ENCODE measurements around the gene LENEP.

The LENEP gene

GRCh38 chr1:154960446-154961136 lies 32.8 kb upstream of the LENEP start:
- H2BK12ac ChIP-seq (ENCODE audit: low read length) = no peak overlapping the region
- peaks cover 16 to 23% of the 10 kb centered on the region in 2 donors for H3K4me1 ChIP-seq (ENCODE audit: control insufficient read depth in 2 of 2, insufficient read depth in 1 of 2, low read depth in 1 of 2, low read length in 2 of 2)
- H3K79me1 ChIP-seq (ENCODE audit: low read depth, low read length) = peaks cover 7% of the 10 kb centered on the region
- H3K14ac ChIP-seq (ENCODE audit: low read length) = no peak overlapping the region
- no peak for DNase-seq (ENCODE audit: low spot score)
- H2AFZ ChIP-seq (ENCODE audit: low read length) = no peak overlapping the region
- H3K4me2 ChIP-seq (ENCODE audit: insufficient read depth, low read length, poor library complexity, severe bottlenecking) = peak overlapping the region; percentile 50
- H4K8ac ChIP-seq (ENCODE audit: low read depth, low read length) = no peak overlapping the region
- H3K36me3 ChIP-seq (replicated peaks in 1 of 2; ENCODE audit: control insufficient read depth in 2 of 2, insufficient read depth in 2 of 2, low read length in 2 of 2) = peaks cover 27 to 65% of the 10 kb centered on the region in 2 donors
- no CpG with 5 or more reads among the region's 10 CpGs for WGBS, 2 donors (ENCODE audit: extremely low coverage in 2 of 2, insufficient read length in 2 of 2, insufficient replicate concordance in 1 of 2)
- H3K9ac ChIP-seq (ENCODE audit: low read depth, low read length, poor library complexity) = peak overlapping the region; percentile 39
- H3K27ac ChIP-seq (replicated peaks; ENCODE audit: low read length) = peak overlapping the region; percentile 13
- H3K23ac ChIP-seq (ENCODE audit: low read depth, low read length, poor library complexity) = no peak overlapping the region
- no peak overlapping the region for H4K91ac ChIP-seq (ENCODE audit: low read depth, low read length, poor library complexity)
- no peak overlapping the region for H3K4ac ChIP-seq (ENCODE audit: low read length)
- H3K18ac ChIP-seq (ENCODE audit: low read length) = no peak overlapping the region
- H3K9me3 ChIP-seq (replicated peaks in 1 of 2; ENCODE audit: control insufficient read depth in 2 of 2, insufficient read depth in 1 of 2, low read depth in 1 of 2, low read length in 2 of 2) = no peaks in the 10 kb centered on the region
- H3K4me3 ChIP-seq (ENCODE audit: low read length in 2 of 2) = peak overlapping the region; percentile 89 to 99
- H2BK15ac ChIP-seq (ENCODE audit: low read length) = no peak overlapping the region
- H3K27me3 ChIP-seq (ENCODE audit: control insufficient read depth in 3 of 3, insufficient read depth in 3 of 3, low read depth in 1 of 3, low read length in 3 of 3) = no peaks in the 10 kb centered on the region
- H2BK5ac ChIP-seq (ENCODE audit: low read length) = no peak overlapping the region
- no peak overlapping the region for H2AK5ac ChIP-seq (ENCODE audit: low read depth, low read length)
- H2BK120ac ChIP-seq (ENCODE audit: low read depth, low read length) = no peak overlapping the region

GRCh38 chr1:154961207-154962155 lies 31.9 kb upstream of the LENEP start, which contains the start of gene PYGO2:
TSS of gene PYGO2 (minus strand) at chr1:154961782. CDS start at chr1:154961576, 206 bp downstream.
- peak within 1 kb of the TSS; percentile 75 for H3K14ac ChIP-seq (ENCODE audit: low read length)
- no peak within 1 kb of the TSS for H2BK120ac ChIP-seq (ENCODE audit: low read depth, low read length)
- peak within 1 kb of the TSS; percentile 98 for H3K27ac ChIP-seq (replicated peaks; ENCODE audit: low read length)
- H3K9me3 ChIP-seq (replicated peaks in 1 of 2; ENCODE audit: control insufficient read depth in 2 of 2, insufficient read depth in 1 of 2, low read depth in 1 of 2, low read length in 2 of 2) = no peaks in the 10 kb centered on the region
- H3K18ac ChIP-seq (ENCODE audit: low read length) = peak within 1 kb of the TSS; percentile 100
- no peak within 1 kb of the TSS for H4K8ac ChIP-seq (ENCODE audit: low read depth, low read length)
- no peak within 1 kb of the TSS for H2BK12ac ChIP-seq (ENCODE audit: low read length)
- no peaks in the 10 kb centered on the region for H3K27me3 ChIP-seq (ENCODE audit: control insufficient read depth in 3 of 3, insufficient read depth in 3 of 3, low read depth in 1 of 3, low read length in 3 of 3)
- H2AK5ac ChIP-seq (ENCODE audit: low read depth, low read length) = no peak within 1 kb of the TSS
- peaks cover 7% of the 10 kb centered on the region for H3K79me1 ChIP-seq (ENCODE audit: low read depth, low read length)
- H2AFZ ChIP-seq (ENCODE audit: low read length) = peak within 1 kb of the TSS; percentile 95
- H2BK15ac ChIP-seq (ENCODE audit: low read length) = peak within 1 kb of the TSS; percentile 97
- peak within 1 kb of the TSS; percentile 89 to 99 for H3K4me3 ChIP-seq (ENCODE audit: low read length in 2 of 2)
- peak within 1 kb of the TSS; percentile 99 for H3K9ac ChIP-seq (ENCODE audit: low read depth, low read length, poor library complexity)
- peak within 1 kb of the TSS; percentile 60 for H3K4me2 ChIP-seq (ENCODE audit: insufficient read depth, low read length, poor library complexity, severe bottlenecking)
- DNase-seq (ENCODE audit: low spot score) = peak; percentile 79
- peaks cover 13 to 19% of the 10 kb centered on the region in 2 donors for H3K4me1 ChIP-seq (ENCODE audit: control insufficient read depth in 2 of 2, insufficient read depth in 1 of 2, low read depth in 1 of 2, low read length in 2 of 2)
- H4K91ac ChIP-seq (ENCODE audit: low read depth, low read length, poor library complexity) = no peak within 1 kb of the TSS
- peak within 1 kb of the TSS; percentile 94 for H2BK5ac ChIP-seq (ENCODE audit: low read length)
- H3K36me3 ChIP-seq (replicated peaks in 1 of 2; ENCODE audit: control insufficient read depth in 2 of 2, insufficient read depth in 2 of 2, low read length in 2 of 2) = peaks cover 33 to 74% of the 10 kb centered on the region in 2 donors
- peak within 1 kb of the TSS; percentile 39 for H3K4ac ChIP-seq (ENCODE audit: low read length)
- peak within 1 kb of the TSS; percentile 96 for H3K23ac ChIP-seq (ENCODE audit: low read depth, low read length, poor library complexity)
- no CpG with 5 or more reads among the region's 93 CpGs for WGBS, 2 donors (ENCODE audit: extremely low coverage in 2 of 2, insufficient read length in 2 of 2, insufficient replicate concordance in 1 of 2)

- peak overlapping the region; percentile 94 for H2BK5ac ChIP-seq (ENCODE audit: low read length)
- no peak overlapping the region for H4K91ac ChIP-seq (ENCODE audit: low read depth, low read length, poor library complexity)
- H3K4ac ChIP-seq (ENCODE audit: low read length) = no peak overlapping the region
- H2BK15ac ChIP-seq (ENCODE audit: low read length) = peak overlapping the region; percentile 97
- peak overlapping the region; percentile 100 for H3K18ac ChIP-seq (ENCODE audit: low read length)
- peak overlapping the region; percentile 60 for H3K4me2 ChIP-seq (ENCODE audit: insufficient read depth, low read length, poor library complexity, severe bottlenecking)
- no peak overlapping the region for H4K8ac ChIP-seq (ENCODE audit: low read depth, low read length)
- peaks cover 34 to 82% of the 10 kb centered on the region in 2 donors for H3K36me3 ChIP-seq (replicated peaks in 1 of 2; ENCODE audit: control insufficient read depth in 2 of 2, insufficient read depth in 2 of 2, low read length in 2 of 2)
- peak overlapping the region; percentile 98 for H3K27ac ChIP-seq (replicated peaks; ENCODE audit: low read length)
- no peak overlapping the region for H2BK120ac ChIP-seq (ENCODE audit: low read depth, low read length)
- no peaks in the 10 kb centered on the region for H3K27me3 ChIP-seq (ENCODE audit: control insufficient read depth in 3 of 3, insufficient read depth in 3 of 3, low read depth in 1 of 3, low read length in 3 of 3)
- H3K9me3 ChIP-seq (replicated peaks in 1 of 2; ENCODE audit: control insufficient read depth in 2 of 2, insufficient read depth in 1 of 2, low read depth in 1 of 2, low read length in 2 of 2) = no peaks in the 10 kb centered on the region
- DNase-seq (ENCODE audit: low spot score) = peak; percentile 48
- H3K4me1 ChIP-seq (ENCODE audit: control insufficient read depth in 2 of 2, insufficient read depth in 1 of 2, low read depth in 1 of 2, low read length in 2 of 2) = peaks cover 5 to 12% of the 10 kb centered on the region in 2 donors
- peak overlapping the region; percentile 89 to 99 for H3K4me3 ChIP-seq (ENCODE audit: low read length in 2 of 2)
- peak overlapping the region; percentile 99 for H3K9ac ChIP-seq (ENCODE audit: low read depth, low read length, poor library complexity)
- no peak overlapping the region for H2AK5ac ChIP-seq (ENCODE audit: low read depth, low read length)
- H2BK12ac ChIP-seq (ENCODE audit: low read length) = no peak overlapping the region
- peaks cover 7% of the 10 kb centered on the region for H3K79me1 ChIP-seq (ENCODE audit: low read depth, low read length)
- peak overlapping the region; percentile 96 for H3K23ac ChIP-seq (ENCODE audit: low read depth, low read length, poor library complexity)
- no CpG with 5 or more reads among the region's 25 CpGs for WGBS, 2 donors (ENCODE audit: extremely low coverage in 2 of 2, insufficient read length in 2 of 2, insufficient replicate concordance in 1 of 2)
- H2AFZ ChIP-seq (ENCODE audit: low read length) = peak overlapping the region; percentile 95
- no peak overlapping the region for H3K14ac ChIP-seq (ENCODE audit: low read length)
Measured at GRCh38 chr1:154962156-154962749, 31.1 kb upstream of the LENEP start.
